ENCODE results near the gene C9orf50. TPM values are rescaled to one million over a fixed set of nuclear protein-coding genes. Genes with fewer than 3 reads are reported as not detected.

C9orf50 gene
- total RNA-seq, result under 1 TPM in 1 of 4 donors, not detected in 3; 0.64 TPM

GRCh38 chr9:129620669-129621295 is at the start of gene C9orf50:
C9orf50 (minus strand) TSS chr9:129621101; CDS start chr9:129620574, 527 bp downstream.
- TF ChIP-seq POLR2AphosphoS5 (IDR thresholded peaks at IDR 0.05), result no peak
- no peak for TF ChIP-seq EP300 (IDR thresholded peaks at IDR 0.05)
- no peak for TF ChIP-seq POLR2A (IDR thresholded peaks at IDR 0.05)
- no peak for TF ChIP-seq CTCF (IDR thresholded peaks at IDR 0.05)
- no peak for DNase-seq (ENCODE audit: low spot score in 2 of 2)
- Histone ChIP-seq H3K4me1 (peaks cover 28% of the 10 kb centered on the region), H3K27ac (peak within 1 kb of the TSS; percentile 1), H3K36me3 (no peaks in the 10 kb centered on the region), H3K9me3 (no peaks in the 10 kb centered on the region), H3K27me3 (peaks cover 7% of the 10 kb centered on the region), H3K4me3 (peak within 1 kb of the TSS; percentile 61)
- WGBS, result 41% methylated on average over 10 of the region's 21 CpGs

GRCh38 chr9:129669946-129670345 is 49.0 kb upstream of the C9orf50 start:
- peaks cover 13% of the 10 kb centered on the region for H3K27me3 ChIP-seq

GRCh38 chr9:129669141-129669718 is 48.3 kb upstream of the C9orf50 start:
- H3K9me3 ChIP-seq, result no peaks in the 10 kb centered on the region
- H3K4me3 ChIP-seq, result no peak overlapping the region
- 64% methylated on average over 17 of the region's 17 CpGs for WGBS
- H3K36me3 ChIP-seq, result no peaks in the 10 kb centered on the region
- no peak for DNase-seq (ENCODE audit: low spot score in 2 of 2)
- no peak for TF ChIP-seq POLR2AphosphoS5 (IDR thresholded peaks at IDR 0.05)
- TF ChIP-seq EP300 (IDR thresholded peaks at IDR 0.05), result no peak
- no peak for TF ChIP-seq CTCF (IDR thresholded peaks at IDR 0.05)
- TF ChIP-seq POLR2A (IDR thresholded peaks at IDR 0.05), result no peak
- H3K27me3 ChIP-seq, result peaks cover 14% of the 10 kb centered on the region
- no peak overlapping the region for H3K27ac ChIP-seq
- peaks cover 45% of the 10 kb centered on the region for H3K4me1 ChIP-seq

More at GRCh38 chr9:129669946-129670345, 49.0 kb upstream of the C9orf50 start:
- Histone ChIP-seq H3K4me1 (peaks cover 48% of the 10 kb centered on the region), H3K27ac (no peak overlapping the region), H3K36me3 (no peaks in the 10 kb centered on the region), H3K9me3 (no peaks in the 10 kb centered on the region), H3K4me3 (no peak overlapping the region)
- WGBS, result 80% methylated on average over 13 of the region's 13 CpGs
- TF ChIP-seq POLR2AphosphoS5 (IDR thresholded peaks at IDR 0.05) (no peak), CTCF (IDR thresholded peaks at IDR 0.05) (no peak), POLR2A (IDR thresholded peaks at IDR 0.05) (no peak), EP300 (IDR thresholded peaks at IDR 0.05) (no peak)
- DNase-seq (ENCODE audit: low spot score in 2 of 2), result no peak

GRCh38 chr9:129667850-129668249 is 46.9 kb upstream of the C9orf50 start:
- DNase-seq (ENCODE audit: low spot score in 2 of 2), result no peak
- no CpG with 5 or more reads among the region's 9 CpGs for WGBS
- no peak overlapping the region for H3K27ac ChIP-seq
- TF ChIP-seq POLR2AphosphoS5 (IDR thresholded peaks at IDR 0.05), result no peak
- TF ChIP-seq CTCF (IDR thresholded peaks at IDR 0.05), result no peak
- TF ChIP-seq EP300 (IDR thresholded peaks at IDR 0.05), result no peak
- TF ChIP-seq POLR2A (IDR thresholded peaks at IDR 0.05), result no peak
- peak overlapping the region; percentile 58 for H3K4me3 ChIP-seq
- peaks cover 45% of the 10 kb centered on the region for H3K4me1 ChIP-seq
- H3K27me3 ChIP-seq, result peaks cover 14% of the 10 kb centered on the region
- no peaks in the 10 kb centered on the region for H3K36me3 ChIP-seq
- H3K9me3 ChIP-seq, result no peaks in the 10 kb centered on the region

GRCh38 chr9:129667378-129667777 is 46.5 kb upstream of the C9orf50 start:
- H3K27ac ChIP-seq, result no peak overlapping the region

More at GRCh38 chr9:129667378-129667777, 46.5 kb upstream of the C9orf50 start:
- peaks cover 14% of the 10 kb centered on the region for H3K27me3 ChIP-seq
- peak overlapping the region; percentile 58 for H3K4me3 ChIP-seq
- peaks cover 45% of the 10 kb centered on the region for H3K4me1 ChIP-seq
- no peaks in the 10 kb centered on the region for H3K36me3 ChIP-seq
- 37% methylated on average over 11 of the region's 11 CpGs for WGBS
- no peak for TF ChIP-seq POLR2A (IDR thresholded peaks at IDR 0.05)
- no peak for TF ChIP-seq CTCF (IDR thresholded peaks at IDR 0.05)
- TF ChIP-seq POLR2AphosphoS5 (IDR thresholded peaks at IDR 0.05), result no peak
- TF ChIP-seq EP300 (IDR thresholded peaks at IDR 0.05), result no peak
- no peaks in the 10 kb centered on the region for H3K9me3 ChIP-seq
- no peak for DNase-seq (ENCODE audit: low spot score in 2 of 2)
